ENCODE data around the gene TAF3.

The TAF3 gene

DNA sequence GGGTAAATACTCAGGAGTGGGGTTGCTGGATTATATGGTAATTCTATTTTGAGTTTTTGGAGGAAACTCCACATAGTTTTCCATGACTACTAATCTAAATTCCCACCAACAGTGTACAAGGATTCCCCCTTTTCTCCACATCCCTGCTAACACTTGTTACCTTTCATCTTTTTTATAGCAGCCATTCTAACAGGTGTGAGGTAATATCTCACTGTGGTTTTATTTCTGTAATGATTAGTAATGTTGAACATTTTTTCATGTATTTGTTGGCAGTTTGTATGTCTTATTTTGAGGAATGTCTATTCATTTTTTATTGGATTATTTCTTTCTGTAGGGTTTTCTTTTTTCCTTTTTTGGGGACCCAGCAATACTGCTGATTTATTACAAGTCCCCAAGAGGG lies 14.9 kb downstream of the TAF3 start:
- no peak for DNase-seq (ENCODE audit: low read depth, low spot score)
- Histone ChIP-seq H3K4me1 (ENCODE audit: insufficient read depth, insufficient read length) (no peaks in the 10 kb centered on the region), H3K36me3 (ENCODE audit: insufficient read depth, insufficient read length, low read length) (peaks cover 6% of the 10 kb centered on the region), H3K9ac (ENCODE audit: insufficient read length, low read depth) (no peak overlapping the region), H3K4me3 (ENCODE audit: insufficient read length, low read depth) (no peak overlapping the region), H3K27me3 (ENCODE audit: insufficient read depth, insufficient read length) (no peaks in the 10 kb centered on the region), H3K9me3 (ENCODE audit: insufficient read depth, low read length) (no peaks in the 10 kb centered on the region)
- no peak for TF ChIP-seq ZNF274 (IDR thresholded peaks at IDR 0.05; ENCODE audit: low read depth, low read length)
- no peak for TF ChIP-seq SUZ12 (IDR thresholded peaks at IDR 0.05; ENCODE audit: extremely low read depth, insufficient read depth, insufficient read length)
- no peak for TF ChIP-seq YY1 (IDR thresholded peaks at IDR 0.05; ENCODE audit: insufficient read depth, insufficient read length)

DNA sequence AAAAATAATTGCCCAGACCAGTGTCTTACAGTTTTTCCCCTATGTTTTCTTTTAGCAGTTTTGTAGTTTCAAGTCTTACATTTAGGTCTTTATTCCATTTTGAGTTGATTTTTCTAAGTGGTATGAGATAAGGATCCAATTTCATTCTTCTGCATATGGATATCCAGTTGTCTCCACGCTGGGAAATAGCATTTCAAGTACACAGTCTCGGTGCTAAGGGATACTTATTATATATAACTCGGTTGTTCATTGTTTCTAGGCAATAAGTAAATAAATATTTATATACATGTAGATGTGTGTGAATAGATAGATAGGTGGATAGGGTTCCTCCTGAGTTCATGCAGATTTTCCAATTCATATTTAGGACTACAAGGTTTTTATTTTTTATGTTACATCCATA lies 16.0 kb downstream of the TAF3 start:
- TF ChIP-seq SUZ12 (IDR thresholded peaks at IDR 0.05; ENCODE audit: extremely low read depth, insufficient read depth, insufficient read length) (no peak), ZNF274 (IDR thresholded peaks at IDR 0.05; ENCODE audit: low read depth, low read length) (no peak), YY1 (IDR thresholded peaks at IDR 0.05; ENCODE audit: insufficient read depth, insufficient read length) (no peak)
- Histone ChIP-seq H3K9ac (ENCODE audit: insufficient read length, low read depth) (no peak overlapping the region), H3K4me3 (ENCODE audit: insufficient read length, low read depth) (no peak overlapping the region), H3K4me1 (ENCODE audit: insufficient read depth, insufficient read length) (no peaks in the 10 kb centered on the region), H3K27me3 (ENCODE audit: insufficient read depth, insufficient read length) (no peaks in the 10 kb centered on the region), H3K36me3 (ENCODE audit: insufficient read depth, insufficient read length, low read length) (peaks cover 6% of the 10 kb centered on the region), H3K9me3 (ENCODE audit: insufficient read depth, low read length) (no peaks in the 10 kb centered on the region)
- no peak for DNase-seq (ENCODE audit: low read depth, low spot score)

DNA sequence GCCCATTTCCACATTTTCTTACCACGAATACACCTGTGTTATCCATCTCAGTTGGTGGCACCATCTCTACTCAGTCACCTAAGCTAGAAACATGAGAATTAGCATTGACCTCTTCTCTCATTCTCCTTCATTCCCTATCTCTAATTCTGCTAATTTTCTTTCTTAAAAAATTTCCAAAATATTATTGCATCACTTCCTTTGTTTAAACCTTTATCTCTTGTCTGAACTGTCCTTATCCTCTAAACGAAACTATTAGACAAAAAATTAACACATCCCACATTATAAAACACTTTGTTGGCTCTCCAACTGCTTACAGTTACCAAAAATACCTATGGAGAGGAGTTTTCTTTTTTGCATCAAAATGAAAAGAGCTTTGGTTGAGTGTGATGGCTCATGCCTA lies 18.3 kb downstream of the TAF3 start:
- Histone ChIP-seq H3K4me1 (ENCODE audit: insufficient read depth, insufficient read length) (no peaks in the 10 kb centered on the region), H3K4me3 (ENCODE audit: insufficient read length, low read depth) (no peak overlapping the region), H3K9ac (ENCODE audit: insufficient read length, low read depth) (no peak overlapping the region), H3K9me3 (ENCODE audit: insufficient read depth, low read length) (no peaks in the 10 kb centered on the region), H3K27me3 (ENCODE audit: insufficient read depth, insufficient read length) (no peaks in the 10 kb centered on the region), H3K36me3 (ENCODE audit: insufficient read depth, insufficient read length, low read length) (peaks cover 6% of the 10 kb centered on the region)
- TF ChIP-seq ZNF274 (IDR thresholded peaks at IDR 0.05; ENCODE audit: low read depth, low read length) (no peak), SUZ12 (IDR thresholded peaks at IDR 0.05; ENCODE audit: extremely low read depth, insufficient read depth, insufficient read length) (no peak), YY1 (IDR thresholded peaks at IDR 0.05; ENCODE audit: insufficient read depth, insufficient read length) (no peak)
- DNase-seq (ENCODE audit: low read depth, low spot score): no peak

DNA sequence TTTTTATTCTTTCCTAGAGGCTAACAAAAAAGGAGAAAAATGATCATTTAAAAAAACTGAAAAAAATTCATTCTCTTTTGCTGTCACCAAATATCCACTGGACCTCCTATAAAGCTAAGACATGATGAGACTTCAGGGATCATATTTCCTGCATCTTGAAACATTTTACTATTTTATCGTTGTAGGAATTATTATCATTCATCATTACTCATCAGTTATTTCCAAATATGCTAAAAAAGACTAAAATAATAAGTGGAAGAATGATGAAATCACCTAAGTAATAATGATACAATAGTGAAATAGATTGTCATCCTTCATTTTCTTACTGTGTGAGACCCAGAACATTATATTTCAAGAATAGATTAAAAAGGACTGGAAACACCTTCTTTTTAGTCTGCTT lies 28.3 kb downstream of the TAF3 start:
- no peak overlapping the region for H3K9ac ChIP-seq (ENCODE audit: insufficient read length, low read depth)
- no peak for TF ChIP-seq SUZ12 (IDR thresholded peaks at IDR 0.05; ENCODE audit: extremely low read depth, insufficient read depth, insufficient read length)
- no peak for TF ChIP-seq YY1 (IDR thresholded peaks at IDR 0.05; ENCODE audit: insufficient read depth, insufficient read length)
- no peak for TF ChIP-seq ZNF274 (IDR thresholded peaks at IDR 0.05; ENCODE audit: low read depth, low read length)
- DNase-seq (ENCODE audit: low read depth, low spot score): no peak
- H3K9me3 ChIP-seq (ENCODE audit: insufficient read depth, low read length): no peaks in the 10 kb centered on the region
- no peaks in the 10 kb centered on the region for H3K27me3 ChIP-seq (ENCODE audit: insufficient read depth, insufficient read length)
- H3K4me3 ChIP-seq (ENCODE audit: insufficient read length, low read depth): no peak overlapping the region
- H3K36me3 ChIP-seq (ENCODE audit: insufficient read depth, insufficient read length, low read length): no peaks in the 10 kb centered on the region
- H3K4me1 ChIP-seq (ENCODE audit: insufficient read depth, insufficient read length): no peaks in the 10 kb centered on the region

DNA sequence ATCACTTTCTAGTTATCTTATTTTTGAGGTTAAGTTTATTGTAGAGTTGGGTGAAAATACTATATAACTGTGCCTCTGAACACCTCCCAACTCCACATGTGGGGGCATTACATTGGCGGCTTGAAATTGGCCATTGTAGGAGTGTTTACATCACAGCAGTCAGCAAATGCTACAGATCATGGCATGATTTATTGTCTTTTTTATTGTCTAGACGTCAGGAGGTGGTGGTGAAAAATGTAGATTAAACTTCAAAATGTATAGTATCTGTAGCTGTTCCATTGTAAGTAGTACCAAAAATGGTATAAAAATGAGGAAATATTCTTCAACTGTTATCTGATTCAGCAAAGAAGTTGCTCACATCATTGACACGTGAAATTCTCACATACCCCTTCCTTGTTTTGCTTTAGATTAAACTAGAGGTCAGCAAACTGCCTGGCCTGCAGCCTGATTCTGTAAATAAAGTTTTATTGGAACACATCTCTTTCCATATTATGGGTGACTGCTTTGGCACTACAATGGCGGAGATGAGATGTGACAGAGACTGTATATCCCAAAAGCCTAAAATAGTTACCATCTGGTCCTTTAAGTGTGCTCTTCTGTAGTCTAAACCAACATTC lies 35.0 kb downstream of the TAF3 start:
- TF ChIP-seq SUZ12 (IDR thresholded peaks at IDR 0.05; ENCODE audit: extremely low read depth, insufficient read depth, insufficient read length) (no peak), YY1 (IDR thresholded peaks at IDR 0.05; ENCODE audit: insufficient read depth, insufficient read length) (no peak), ZNF274 (IDR thresholded peaks at IDR 0.05; ENCODE audit: low read depth, low read length) (no peak)
- H3K9ac ChIP-seq (ENCODE audit: insufficient read length, low read depth): no peak overlapping the region
- DNase-seq (ENCODE audit: low read depth, low spot score): no peak

DNA sequence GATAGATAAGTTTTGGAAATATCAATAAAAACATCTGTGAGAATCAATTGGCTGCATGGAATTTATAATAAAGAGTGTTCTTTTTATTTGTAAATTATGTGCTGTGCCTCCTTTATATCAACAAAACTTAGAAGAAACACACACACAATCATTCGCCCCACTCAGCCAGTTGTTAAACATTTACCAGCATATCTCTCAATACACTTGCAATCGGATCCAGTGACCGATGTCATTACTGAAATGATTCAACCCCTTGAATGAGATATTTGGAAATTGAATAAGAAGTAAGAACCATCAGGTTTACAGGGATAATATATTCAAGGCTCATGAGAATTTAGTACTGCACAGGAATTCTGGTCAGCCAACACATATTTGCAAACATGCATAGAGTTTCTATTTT lies 35.6 kb downstream of the TAF3 start:
- Histone ChIP-seq H3K4me1 (ENCODE audit: insufficient read depth, insufficient read length) (no peaks in the 10 kb centered on the region), H3K4me3 (ENCODE audit: insufficient read length, low read depth) (no peak overlapping the region), H3K9me3 (ENCODE audit: insufficient read depth, low read length) (no peaks in the 10 kb centered on the region), H3K36me3 (ENCODE audit: insufficient read depth, insufficient read length, low read length) (no peaks in the 10 kb centered on the region), H3K27me3 (ENCODE audit: insufficient read depth, insufficient read length) (no peaks in the 10 kb centered on the region), H3K9ac (ENCODE audit: insufficient read length, low read depth) (no peak overlapping the region)
- no peak for DNase-seq (ENCODE audit: low read depth, low spot score)
- no peak for TF ChIP-seq SUZ12 (IDR thresholded peaks at IDR 0.05; ENCODE audit: extremely low read depth, insufficient read depth, insufficient read length)
- no peak for TF ChIP-seq YY1 (IDR thresholded peaks at IDR 0.05; ENCODE audit: insufficient read depth, insufficient read length)
- no peak for TF ChIP-seq ZNF274 (IDR thresholded peaks at IDR 0.05; ENCODE audit: low read depth, low read length)

More for the DNA sequence above, 35.0 kb downstream of the TAF3 start:
- no peaks in the 10 kb centered on the region for H3K27me3 ChIP-seq (ENCODE audit: insufficient read depth, insufficient read length)
- no peaks in the 10 kb centered on the region for H3K4me1 ChIP-seq (ENCODE audit: insufficient read depth, insufficient read length)
- no peaks in the 10 kb centered on the region for H3K36me3 ChIP-seq (ENCODE audit: insufficient read depth, insufficient read length, low read length)
- no peaks in the 10 kb centered on the region for H3K9me3 ChIP-seq (ENCODE audit: insufficient read depth, low read length)
- no peak overlapping the region for H3K4me3 ChIP-seq (ENCODE audit: insufficient read length, low read depth)

DNA sequence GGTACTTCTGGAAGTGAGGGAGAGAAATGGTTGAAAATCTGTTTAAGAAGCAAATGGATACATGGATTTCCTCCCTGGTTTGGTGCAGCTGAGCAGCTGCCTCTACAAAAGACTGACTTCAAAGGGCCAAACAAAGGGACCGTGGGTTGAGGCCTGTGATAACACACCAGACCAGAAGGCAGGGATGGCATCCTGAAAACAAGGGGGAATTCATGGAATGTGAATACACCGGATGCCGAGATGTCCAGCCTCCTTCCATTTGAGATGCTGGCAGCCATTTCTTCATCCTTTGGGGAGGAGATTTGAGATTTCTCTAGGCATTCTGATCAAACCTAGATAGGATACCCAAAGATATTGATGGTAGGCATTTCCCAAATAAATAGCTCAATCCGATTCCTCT lies 36.9 kb downstream of the TAF3 start:
- peaks cover 6% of the 10 kb centered on the region; the same call in 1 of the 2 replicates for H3K9me3 ChIP-seq (ENCODE audit: insufficient read depth, low read length)
- H3K9ac ChIP-seq (ENCODE audit: insufficient read length, low read depth): no peak overlapping the region
- DNase-seq (ENCODE audit: low read depth, low spot score): peak; percentile 38
- H3K27me3 ChIP-seq (ENCODE audit: insufficient read depth, insufficient read length): no peaks in the 10 kb centered on the region
- H3K4me3 ChIP-seq (ENCODE audit: insufficient read length, low read depth): no peak overlapping the region
- TF ChIP-seq YY1 (IDR thresholded peaks at IDR 0.05; ENCODE audit: insufficient read depth, insufficient read length): no peak
- no peaks in the 10 kb centered on the region for H3K36me3 ChIP-seq (ENCODE audit: insufficient read depth, insufficient read length, low read length)
- H3K4me1 ChIP-seq (ENCODE audit: insufficient read depth, insufficient read length): no peaks in the 10 kb centered on the region

Measured in NT2/D1 (cell line).